Measurements from ENCODE around the gene TTC24. TPM values are rescaled to one million over a fixed set of nuclear protein-coding genes. Genes with fewer than 3 reads are reported as not detected.

The TTC24 gene
- total and polyA plus RNA-seq, 4 experiments from 2014 or later, result 0.12 to 0.91 (median 0.84) TPM; not detected in 1

- H3K36me3 Mint-ChIP-seq, result no peaks in the 10 kb centered on the region
- Histone ChIP-seq H3K4me1 (ENCODE audit: insufficient read depth, low read length) (no peaks in the 10 kb centered on the region), H3K4me3 (ENCODE audit: low read length in 2 of 2) (no peak overlapping the region), H3K27ac (ENCODE audit: low read depth, low read length) (no peak overlapping the region), H3K9me3 (ENCODE audit: control insufficient read depth in 1 of 2, low read length in 2 of 2) (no peaks in the 10 kb centered on the region), H3K36me3 (ENCODE audit: insufficient read depth, low read length) (no peaks in the 10 kb centered on the region), H3K27me3 (ENCODE audit: insufficient read depth, low read length) (no peaks in the 10 kb centered on the region)
- H3K9me3 Mint-ChIP-seq, result no peaks in the 10 kb centered on the region
- intact Hi-C loops (cut with micrococcal nuclease), result no loop called here
- no peak overlapping the region for H3K27ac Mint-ChIP-seq
- ChIA-PET CTCF (ENCODE audit: partially characterized antibody) (interaction anchor here (1.1 kb wide), 1 partner anchor 85 kb away, joined by 5 read pairs; no protein-coding TSS in a partner anchor), POLR2A (ENCODE audit: partially characterized antibody) (interaction anchor here (0.6 kb wide), 2 partner anchors 26 to 422 kb away, joined by 3 read pairs; partner anchors contain the start of gene NAXE)
- DNase-seq, result no peak
- H3K27me3 Mint-ChIP-seq, result peaks cover 0 to under 1% of the 10 kb centered on the region in 2 donors
- no peaks in the 10 kb centered on the region for H3K4me1 Mint-ChIP-seq
- H3K4me3 Mint-ChIP-seq, result no peak overlapping the region
These were observed 14.0 kb upstream of the TTC24 start for GRCh38 chr1:156565519-156565918.

DNA sequence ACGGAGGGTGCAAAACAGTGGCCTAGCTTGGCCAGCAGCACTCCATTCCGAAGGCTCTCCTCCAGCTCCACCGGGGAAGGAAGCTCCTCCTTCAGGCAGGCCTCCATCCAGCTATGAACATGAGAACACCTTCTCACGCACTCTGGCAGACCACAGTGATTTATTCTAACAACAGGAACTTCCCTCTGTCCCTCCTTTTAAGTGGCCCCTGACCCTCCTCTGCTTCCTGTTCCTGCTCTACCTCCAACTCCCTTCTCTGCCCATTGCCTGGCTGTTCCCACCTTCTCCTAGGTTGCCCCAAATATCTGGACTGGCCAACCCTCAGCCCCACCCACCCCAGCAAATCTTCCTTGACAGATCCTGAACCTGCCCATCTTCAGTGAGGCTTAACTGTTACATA is 13.1 kb upstream of the TTC24 start:
- intact Hi-C loops (cut with micrococcal nuclease), result no loop called here
- ChIA-PET CTCF (ENCODE audit: partially characterized antibody) (interaction anchor here (1.1 kb wide), 1 partner anchor 86 kb away, joined by 5 read pairs; no protein-coding TSS in a partner anchor), POLR2A (ENCODE audit: partially characterized antibody) (no interaction called here)

GRCh38 chr1:156571261-156571852 is 8.2 kb upstream of the TTC24 start:
- DNase-seq, result no peak
- Mint-ChIP-seq H3K4me1 (peaks cover 3 to 14% (median 11%) of the 10 kb centered on the region in 4 donors), H3K27me3 (peaks cover 27 to 38% of the 10 kb centered on the region in 2 donors), H3K27ac (no peak overlapping the region), H3K36me3 (no peaks in the 10 kb centered on the region), H3K9me3 (peaks cover 0 to 3% (median 0%) of the 10 kb centered on the region in 8 donors), H3K4me3 (peak overlapping the region in 4 of 8 donors; percentile 63 to 86 (median 82))
- intact Hi-C loops (cut with micrococcal nuclease), result no loop called here
- Histone ChIP-seq H3K4me3 (ENCODE audit: low read length in 2 of 2) (no peak overlapping the region), H3K27me3 (ENCODE audit: insufficient read depth, low read length) (peaks cover 9% of the 10 kb centered on the region), H3K27ac (ENCODE audit: low read depth, low read length) (no peak overlapping the region), H3K4me1 (ENCODE audit: insufficient read depth, low read length) (peaks cover 11% of the 10 kb centered on the region), H3K9me3 (ENCODE audit: control insufficient read depth in 1 of 2, low read length in 2 of 2) (no peaks in the 10 kb centered on the region), H3K36me3 (ENCODE audit: insufficient read depth, low read length) (no peaks in the 10 kb centered on the region)
- CTCF ChIA-PET (ENCODE audit: partially characterized antibody), result interaction anchor here (1.1 to 2.2 kb wide), 8 partner anchors 10 to 186 kb away, joined by 3 to 8 read pairs (median 4); partner anchors contain the start of gene GPATCH4
- POLR2A ChIA-PET (ENCODE audit: partially characterized antibody), result interaction anchor here (1.1 to 1.9 kb wide), 3 partner anchors 20 to 81 kb away, joined by 3 to 10 read pairs (median 3); partner anchors contain the start of genes MEF2D and NAXE

More for the DNA sequence above, 13.1 kb upstream of the TTC24 start:
- Mint-ChIP-seq H3K4me3 (no peak overlapping the region), H3K27me3 (peaks cover 6 to 9% of the 10 kb centered on the region in 2 donors), H3K36me3 (no peaks in the 10 kb centered on the region), H3K27ac (peak overlapping the region in 1 of 7 donors; percentile 43), H3K4me1 (no peaks in the 10 kb centered on the region), H3K9me3 (no peaks in the 10 kb centered on the region)
- no peak for DNase-seq
- H3K36me3 ChIP-seq (ENCODE audit: insufficient read depth, low read length), result no peaks in the 10 kb centered on the region
- no peak overlapping the region for H3K4me3 ChIP-seq (ENCODE audit: low read length in 2 of 2)
- no peaks in the 10 kb centered on the region for H3K4me1 ChIP-seq (ENCODE audit: insufficient read depth, low read length)
- no peak overlapping the region for H3K27ac ChIP-seq (ENCODE audit: low read depth, low read length)
- H3K9me3 ChIP-seq (ENCODE audit: control insufficient read depth in 1 of 2, low read length in 2 of 2), result no peaks in the 10 kb centered on the region
- peaks cover 5% of the 10 kb centered on the region for H3K27me3 ChIP-seq (ENCODE audit: insufficient read depth, low read length)

- peak within 1 kb of the TSS in 5 of 7 donors; percentile 4 to 85 (median 43) for H3K27ac Mint-ChIP-seq
- peak within 1 kb of the TSS; percentile 76 to 91 (median 84) for H3K4me3 Mint-ChIP-seq
- Histone ChIP-seq H3K9me3 (ENCODE audit: control insufficient read depth in 1 of 2, low read length in 2 of 2) (no peaks in the 10 kb centered on the region), H3K4me3 (ENCODE audit: low read length in 2 of 2) (peak within 1 kb of the TSS in 1 of 2 donors; percentile 13), H3K36me3 (ENCODE audit: insufficient read depth, low read length) (no peaks in the 10 kb centered on the region), H3K4me1 (ENCODE audit: insufficient read depth, low read length) (peaks cover 11% of the 10 kb centered on the region), H3K27me3 (ENCODE audit: insufficient read depth, low read length) (peaks cover 9% of the 10 kb centered on the region), H3K27ac (ENCODE audit: low read depth, low read length) (no peak within 1 kb of the TSS)
- ChIA-PET CTCF (ENCODE audit: partially characterized antibody) (interaction anchor here (1.0 to 2.2 kb wide), 5 partner anchors 9 to 91 kb away, joined by 3 to 8 read pairs (median 5); no protein-coding TSS in a partner anchor), POLR2A (ENCODE audit: partially characterized antibody) (interaction anchor here (1.1 to 1.9 kb wide), 3 partner anchors 67 to 81 kb away, joined by 3 to 10 read pairs (median 5); partner anchors contain the start of gene MEF2D)
- intact Hi-C loops (cut with micrococcal nuclease), result loop anchor here (1.0 kb wide), 1 partner anchor 67 kb away; no protein-coding TSS in a partner anchor
- no peaks in the 10 kb centered on the region for H3K36me3 Mint-ChIP-seq
- peaks cover 3 to 14% (median 11%) of the 10 kb centered on the region in 4 donors for H3K4me1 Mint-ChIP-seq
- H3K27me3 Mint-ChIP-seq, result peaks cover 27 to 38% of the 10 kb centered on the region in 2 donors
- peak; percentile 61 to 81 (median 70) for DNase-seq
- peaks cover 0 to 3% (median 0%) of the 10 kb centered on the region in 8 donors for H3K9me3 Mint-ChIP-seq
These were observed 7.4 kb upstream of the TTC24 start, which contains the start of gene IQGAP3 for GRCh38 chr1:156571919-156572662. Gene IQGAP3 (minus strand): TSS chr1:156572565. CDS start chr1:156572529, 36 bp downstream.

DNA sequence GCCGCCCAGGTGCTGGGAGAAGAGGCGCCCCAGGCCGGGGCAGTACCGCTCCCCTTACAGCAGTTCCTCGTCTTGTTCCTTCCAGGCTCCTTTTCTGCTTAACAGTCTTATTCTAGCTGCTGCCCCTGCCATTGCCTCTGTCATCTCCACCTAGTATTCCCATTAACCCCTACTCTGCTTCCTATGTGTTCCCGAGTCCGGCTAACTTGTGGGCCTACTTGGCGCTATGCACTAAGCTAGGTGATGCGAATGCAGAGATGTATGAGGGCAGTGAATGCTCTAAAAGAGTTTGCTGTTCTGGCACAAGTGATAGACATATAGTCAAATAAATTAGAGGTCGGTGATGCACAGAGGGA is 6.9 kb upstream of the TTC24 start:
- POLR2A ChIA-PET (ENCODE audit: partially characterized antibody), result interaction anchor here (1.4 to 1.9 kb wide), 2 partner anchors 68 to 71 kb away, joined by 5 to 10 read pairs; partner anchors contain the start of gene MEF2D
- Histone ChIP-seq H3K27ac (ENCODE audit: low read depth, low read length) (no peak overlapping the region), H3K4me3 (ENCODE audit: low read length in 2 of 2) (peak overlapping the region in 1 of 2 donors; percentile 13)

DNA sequence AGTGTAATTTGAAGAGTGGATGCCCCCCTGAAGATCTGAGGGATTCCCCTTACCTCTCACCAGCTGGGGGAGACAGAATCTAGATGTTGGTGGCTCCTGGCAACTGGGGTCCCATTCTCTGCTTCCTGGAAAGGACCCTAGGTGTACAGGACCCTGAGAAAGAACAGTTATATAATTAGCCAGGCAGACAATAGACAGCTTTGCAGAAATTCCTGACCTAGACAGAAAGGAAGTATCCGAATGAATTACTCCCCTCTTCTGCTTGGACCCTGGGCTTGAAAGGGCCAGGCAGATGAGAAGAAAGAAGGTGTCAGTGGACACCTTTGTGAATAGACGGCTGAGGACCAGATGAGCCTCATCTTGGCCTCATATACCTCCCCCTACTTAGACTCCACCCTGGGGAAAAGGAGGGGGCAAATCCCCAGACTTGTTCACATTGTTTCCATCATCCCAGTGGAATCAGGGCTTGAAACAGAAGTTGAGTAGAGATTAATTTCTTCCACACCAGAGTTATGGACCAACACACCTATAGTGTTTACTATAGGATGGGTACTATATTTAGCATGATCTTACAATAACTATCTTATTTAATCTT is 5.4 kb upstream of the TTC24 start:
- no peak for DNase-seq
- intact Hi-C loops (cut with micrococcal nuclease), result no loop called here
- Histone ChIP-seq H3K27ac (ENCODE audit: low read depth, low read length) (no peak overlapping the region), H3K27me3 (ENCODE audit: insufficient read depth, low read length) (peaks cover 9% of the 10 kb centered on the region), H3K9me3 (ENCODE audit: control insufficient read depth in 1 of 2, low read length in 2 of 2) (no peaks in the 10 kb centered on the region), H3K4me3 (ENCODE audit: low read length in 2 of 2) (no peak overlapping the region), H3K4me1 (ENCODE audit: insufficient read depth, low read length) (peaks cover 11% of the 10 kb centered on the region), H3K36me3 (ENCODE audit: insufficient read depth, low read length) (no peaks in the 10 kb centered on the region)
- ChIA-PET POLR2A (ENCODE audit: partially characterized antibody) (interaction anchor here (1.2 kb wide), 1 partner anchor 69 kb away, joined by 3 read pairs; no protein-coding TSS in a partner anchor), CTCF (ENCODE audit: partially characterized antibody) (interaction anchor here (0.8 to 2.2 kb wide), 2 partner anchors 34 to 93 kb away, joined by 3 to 7 read pairs; no protein-coding TSS in a partner anchor)
- Mint-ChIP-seq H3K9me3 (peaks cover 0 to 3% (median 0%) of the 10 kb centered on the region in 8 donors), H3K36me3 (no peaks in the 10 kb centered on the region), H3K4me3 (no peak overlapping the region), H3K27ac (no peak overlapping the region), H3K27me3 (peaks cover 27 to 40% of the 10 kb centered on the region in 2 donors), H3K4me1 (peaks cover 3 to 14% (median 11%) of the 10 kb centered on the region in 4 donors)

More for the DNA sequence above, 6.9 kb upstream of the TTC24 start:
- CTCF ChIA-PET (ENCODE audit: partially characterized antibody), result interaction anchor here (0.7 to 2.2 kb wide), 3 partner anchors 8 to 92 kb away, joined by 3 to 8 read pairs (median 3); no protein-coding TSS in a partner anchor
- H3K4me3 Mint-ChIP-seq, result peak overlapping the region; percentile 76 to 91 (median 84)
- peaks cover 3 to 14% (median 11%) of the 10 kb centered on the region in 4 donors for H3K4me1 Mint-ChIP-seq
- H3K4me1 ChIP-seq (ENCODE audit: insufficient read depth, low read length), result peaks cover 11% of the 10 kb centered on the region
- no peak for DNase-seq
- no peaks in the 10 kb centered on the region for H3K36me3 Mint-ChIP-seq
- peaks cover 0 to 3% (median 0%) of the 10 kb centered on the region in 8 donors for H3K9me3 Mint-ChIP-seq
- peaks cover 27 to 38% of the 10 kb centered on the region in 2 donors for H3K27me3 Mint-ChIP-seq
- intact Hi-C loops (cut with micrococcal nuclease), result loop anchor here (1.0 kb wide), 1 partner anchor 67 kb away; no protein-coding TSS in a partner anchor
- H3K36me3 ChIP-seq (ENCODE audit: insufficient read depth, low read length), result no peaks in the 10 kb centered on the region
- H3K9me3 ChIP-seq (ENCODE audit: control insufficient read depth in 1 of 2, low read length in 2 of 2), result no peaks in the 10 kb centered on the region
- peaks cover 9% of the 10 kb centered on the region for H3K27me3 ChIP-seq (ENCODE audit: insufficient read depth, low read length)
- H3K27ac Mint-ChIP-seq, result peak overlapping the region in 5 of 7 donors; percentile 4 to 80 (median 43)
